ENCODE data around the gene ANKRD60.

Gene ANKRD60

DNA sequence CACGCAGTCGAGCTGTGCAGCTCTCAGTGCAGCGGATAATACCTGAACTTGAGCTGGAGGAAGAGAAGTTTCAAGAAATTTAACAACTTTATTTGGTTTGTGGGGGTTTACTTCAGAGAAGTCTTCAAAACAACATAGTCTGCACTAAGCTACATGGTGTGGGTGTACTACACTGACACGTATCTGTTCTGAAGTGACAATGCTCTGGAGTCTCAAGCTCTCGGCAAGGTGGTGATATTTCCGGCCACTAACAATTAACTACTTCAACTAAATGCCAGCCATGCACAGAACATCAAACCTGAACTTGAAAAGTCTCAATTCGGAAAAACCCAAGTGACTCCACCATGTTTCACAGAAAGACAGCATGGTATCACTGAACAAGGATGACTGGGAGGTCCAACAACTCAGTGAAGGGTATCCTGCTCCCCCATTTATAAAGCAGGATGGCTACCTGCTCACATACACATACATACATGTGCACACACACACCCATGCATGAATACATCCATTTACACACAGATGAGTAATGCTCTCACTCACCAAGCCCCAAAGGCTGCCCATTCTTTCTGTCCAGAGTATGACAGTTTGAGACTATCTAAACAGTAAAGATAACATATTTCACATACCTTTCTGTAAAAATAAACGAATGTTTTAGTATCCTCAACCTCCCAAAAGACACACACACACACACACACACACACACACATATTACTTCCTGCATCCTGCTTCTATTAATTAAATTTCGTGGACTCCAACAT, 15.4 kb upstream of the ANKRD60 start:
- no peak for DNase-seq

DNA sequence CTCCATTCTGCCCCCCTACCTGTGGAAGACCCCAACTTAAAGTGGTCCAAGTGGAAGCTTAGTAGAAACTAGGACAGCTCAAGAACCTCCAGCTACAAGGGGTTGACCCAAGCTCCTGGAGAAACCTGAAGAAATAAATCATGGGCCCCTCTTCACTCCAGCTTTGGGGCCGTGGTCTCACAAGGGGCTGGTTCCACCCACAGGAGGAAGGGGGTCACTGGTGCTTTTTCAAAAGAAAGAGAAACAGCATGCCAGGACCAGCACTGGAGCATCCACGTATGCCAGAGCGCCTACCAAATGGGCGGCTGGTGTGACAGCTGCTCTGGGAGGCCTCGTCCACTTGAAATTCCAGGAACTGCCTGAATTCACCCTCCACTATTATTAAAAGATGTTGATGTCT, 14.4 kb upstream of the ANKRD60 start:
- DNase-seq, result no peak

DNA sequence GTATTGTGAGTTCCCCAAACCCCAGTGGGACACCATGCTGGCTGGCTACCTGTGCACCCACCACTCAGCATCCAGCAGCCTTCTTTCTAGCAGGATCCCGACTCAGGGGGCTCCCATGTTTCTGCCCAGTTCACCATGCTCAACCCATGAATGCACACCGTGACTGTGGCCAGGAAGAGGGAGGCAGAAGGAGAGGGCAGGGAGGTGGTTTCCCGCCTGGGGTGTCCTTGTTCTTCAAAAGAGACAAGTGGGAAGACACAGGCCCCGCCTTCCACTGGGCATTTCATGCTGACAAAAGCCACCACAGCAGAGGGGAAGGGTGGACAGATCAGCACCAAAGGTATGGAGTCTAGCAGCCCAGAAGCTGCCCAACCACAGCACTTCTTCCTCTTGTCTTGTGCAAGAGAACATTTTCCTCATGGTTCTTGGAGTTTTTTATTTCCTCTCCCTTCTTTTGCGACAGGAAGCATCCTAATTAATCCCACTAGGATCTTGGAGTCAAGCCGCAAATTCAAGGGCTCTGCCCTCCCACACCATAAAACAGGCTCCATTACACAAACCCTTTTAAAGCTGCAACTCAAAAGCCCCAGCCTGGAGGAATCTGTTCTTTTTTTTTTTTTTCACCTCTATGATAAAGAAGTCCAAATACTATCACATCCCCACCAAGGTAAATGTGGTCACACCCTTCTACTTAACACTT, 13.5 kb upstream of the ANKRD60 start:
- no peak for DNase-seq

DNA sequence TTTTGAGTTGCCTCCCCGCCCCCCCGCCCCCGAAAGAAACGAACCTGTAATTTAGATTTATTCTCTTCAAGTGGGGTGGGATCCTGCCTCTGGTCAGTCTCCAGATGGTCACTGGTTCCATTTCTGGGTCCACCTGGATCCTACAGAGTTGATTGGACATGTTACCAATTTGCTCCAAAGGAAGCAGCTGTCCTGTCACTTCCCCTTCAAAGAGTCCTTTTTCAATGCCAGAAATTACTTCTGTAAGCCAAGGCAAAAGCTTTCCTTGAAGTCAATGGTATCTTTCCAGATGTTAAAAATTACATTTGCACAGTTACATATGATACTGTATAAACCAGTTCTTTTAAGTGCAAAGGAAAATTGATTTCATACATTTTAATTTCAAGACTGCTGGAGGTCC, 12.0 kb upstream of the ANKRD60 start:
- no peak for DNase-seq

DNA sequence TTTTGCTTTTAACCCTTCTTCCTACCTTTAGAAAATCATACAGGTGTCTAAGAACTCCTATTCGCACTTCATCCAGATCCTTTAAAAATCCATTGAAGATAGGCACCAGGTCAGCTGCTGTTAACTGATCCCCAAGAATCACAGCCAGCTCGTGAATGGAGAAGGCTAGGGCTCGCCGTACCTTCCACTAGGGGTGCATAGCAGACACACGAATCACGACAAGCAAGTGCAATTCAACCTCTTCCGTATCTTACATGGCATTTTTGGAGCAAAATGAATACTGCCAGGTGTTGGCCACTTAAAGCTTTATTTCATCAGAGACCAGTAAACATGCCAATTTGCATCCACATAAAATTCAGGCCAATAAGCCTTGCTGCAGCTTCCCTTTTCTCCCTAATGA, 10.8 kb upstream of the ANKRD60 start:
- DNase-seq, result no peak

DNA sequence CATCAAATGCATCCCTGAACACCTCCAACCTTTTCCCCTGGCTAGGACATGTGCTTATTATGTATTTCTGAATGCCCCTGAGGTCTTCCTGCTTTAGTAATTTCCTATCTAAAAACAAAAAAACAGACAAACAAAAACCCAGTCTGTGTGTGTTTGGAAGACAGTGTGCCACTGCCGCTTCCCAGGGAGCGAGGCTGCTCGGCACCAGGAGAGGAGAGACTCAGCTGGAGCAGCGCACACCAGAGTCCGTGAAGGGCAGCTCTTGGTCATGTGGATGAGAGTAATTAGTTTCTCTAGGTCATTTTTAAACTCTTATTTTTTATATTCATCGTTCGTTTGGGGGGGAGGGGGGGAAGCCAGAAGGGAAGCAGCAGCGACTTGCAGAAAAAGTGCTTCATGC, 10.0 kb upstream of the ANKRD60 start:
- no peak for DNase-seq

DNA sequence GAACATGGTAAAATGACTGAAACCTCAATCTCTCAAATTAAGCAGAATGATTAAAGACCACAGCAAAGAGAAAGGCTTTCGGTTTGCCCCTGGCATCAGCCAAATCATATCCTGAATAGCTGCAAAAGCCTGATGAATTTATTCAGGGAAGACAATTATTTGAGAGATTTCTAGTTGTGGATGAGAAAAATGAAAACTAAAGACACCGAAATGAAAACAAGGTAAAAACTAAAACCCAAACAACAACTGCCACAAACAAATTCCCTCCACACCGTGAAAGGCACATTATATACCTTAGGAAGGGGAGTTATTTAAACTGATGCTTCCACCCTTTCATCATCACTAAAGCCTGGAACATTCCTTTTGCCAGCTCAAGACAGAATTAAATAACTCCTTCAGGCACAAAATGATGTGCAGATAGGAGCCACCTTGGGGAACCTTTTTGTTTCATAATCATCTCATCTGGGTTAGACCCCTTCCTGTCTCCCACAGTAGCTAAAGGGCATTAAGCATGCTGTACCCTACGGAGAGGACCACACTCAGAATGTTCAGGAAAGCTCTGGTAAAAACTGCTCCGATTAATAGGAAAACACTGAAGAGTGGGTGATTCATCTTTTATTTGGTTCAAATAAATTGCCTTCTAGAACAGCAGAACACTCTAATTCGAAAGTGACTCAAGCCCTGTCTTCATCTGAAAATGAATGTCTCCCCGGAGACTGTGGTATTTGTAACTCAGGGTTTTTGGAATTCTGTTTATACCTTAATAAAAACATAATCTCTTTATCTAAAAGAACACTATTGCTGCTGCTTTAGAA, 9.1 kb upstream of the ANKRD60 start:
- no peak for DNase-seq

DNA sequence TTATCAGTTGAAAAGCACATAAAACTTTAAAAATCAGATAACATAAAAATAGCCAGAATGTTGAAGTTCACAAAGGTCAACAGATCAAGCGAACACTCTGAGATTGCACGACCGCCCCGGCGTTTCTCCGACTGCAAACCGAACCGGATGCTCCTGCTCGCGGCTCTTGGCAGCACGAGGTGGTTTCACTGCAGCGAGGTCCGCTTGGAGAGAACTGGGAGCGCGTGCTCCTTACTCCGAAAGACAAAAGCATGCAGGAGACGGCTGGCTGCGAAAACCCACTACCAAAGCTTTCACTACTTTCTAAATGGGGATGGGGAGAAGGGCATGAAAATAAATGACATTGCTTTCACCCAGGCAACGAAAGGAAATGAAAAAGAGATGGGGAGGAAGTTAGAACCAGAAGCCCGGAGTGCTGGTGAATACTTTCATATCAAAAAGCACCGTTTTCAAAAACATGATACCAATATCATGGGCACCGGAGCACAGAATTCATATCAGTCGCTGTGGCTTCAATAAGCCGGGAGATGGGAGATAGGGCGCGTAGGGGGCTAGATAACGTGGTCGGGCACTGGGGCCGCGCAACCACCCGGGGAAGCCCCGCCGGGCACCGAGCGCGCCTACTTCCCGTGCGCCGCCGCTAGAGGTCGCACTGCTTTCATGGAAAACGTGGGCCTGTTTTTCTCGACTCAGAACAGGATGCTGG, 8.3 kb upstream of the ANKRD60 start:
- peak; percentile 74 for DNase-seq

DNA sequence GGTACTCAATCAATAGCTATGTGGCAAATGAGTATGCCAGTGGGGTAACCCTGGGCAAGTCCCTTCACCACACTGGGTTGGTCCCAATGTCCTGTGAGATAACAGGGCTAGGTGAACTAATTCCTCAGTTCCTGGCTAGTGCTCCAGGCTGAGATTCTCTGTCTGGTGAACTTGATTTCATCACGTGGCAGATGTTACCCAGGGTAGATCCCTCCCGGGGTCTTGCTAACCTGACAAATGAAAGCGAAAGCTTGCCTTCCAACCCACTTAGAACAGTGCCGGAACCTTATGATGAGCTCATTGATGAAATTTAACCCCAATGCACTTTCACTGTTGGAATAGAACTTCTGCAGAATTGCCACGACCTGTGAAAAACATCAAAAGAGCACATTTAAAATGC, 6.6 kb upstream of the ANKRD60 start:
- DNase-seq, result no peak

DNA sequence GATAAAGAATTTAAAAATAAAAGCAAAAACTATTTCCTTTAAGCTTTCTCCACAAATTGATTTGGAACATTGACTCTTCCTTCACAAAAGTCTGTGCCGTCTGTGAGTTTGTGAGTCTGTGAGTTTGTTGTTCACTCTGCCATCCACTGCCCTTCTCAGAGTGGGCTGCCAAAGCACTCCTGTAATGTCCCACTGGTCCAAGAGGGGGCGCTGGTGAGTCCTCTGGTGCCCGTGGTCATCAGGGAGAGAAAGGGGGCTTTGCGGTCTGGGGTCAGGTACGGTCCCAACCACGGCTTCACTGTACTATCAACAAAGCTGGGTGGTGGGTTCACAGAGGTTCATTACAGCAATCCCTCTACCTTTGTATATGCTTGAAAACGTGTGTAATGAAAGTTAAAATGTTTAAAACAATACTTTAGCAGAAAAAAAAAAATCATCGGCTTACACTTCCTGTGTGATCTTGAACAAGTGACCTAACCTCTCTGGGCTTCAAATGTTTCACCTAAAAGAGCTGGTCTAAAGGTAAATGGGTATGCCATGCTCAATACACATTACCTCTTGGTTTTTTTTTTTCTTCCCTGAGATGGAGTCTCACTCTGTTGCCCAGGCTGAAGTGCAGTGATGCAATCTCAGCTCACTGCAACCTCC, 5.6 kb upstream of the ANKRD60 start:
- DNase-seq, result no peak

DNA sequence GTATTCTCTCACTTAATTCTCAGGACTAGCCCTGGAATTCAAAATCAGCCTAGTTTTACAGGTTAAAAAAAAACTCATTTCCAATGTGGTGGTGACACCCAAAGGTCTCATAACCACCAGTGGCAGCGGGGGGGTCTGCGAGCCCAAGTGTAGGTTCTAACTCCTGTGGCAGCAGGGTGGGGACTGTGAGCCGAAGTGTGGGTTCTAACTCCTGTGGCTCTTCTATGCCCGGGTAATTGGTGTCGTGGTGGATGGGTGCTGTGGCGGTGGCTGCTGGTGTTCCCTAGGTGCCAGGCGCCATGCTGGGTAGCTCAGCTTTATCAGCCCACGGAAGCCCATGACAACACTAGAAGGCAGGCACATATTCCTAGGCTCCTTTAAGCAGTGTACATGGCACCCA, 4.9 kb upstream of the ANKRD60 start:
- no peak for DNase-seq

DNA sequence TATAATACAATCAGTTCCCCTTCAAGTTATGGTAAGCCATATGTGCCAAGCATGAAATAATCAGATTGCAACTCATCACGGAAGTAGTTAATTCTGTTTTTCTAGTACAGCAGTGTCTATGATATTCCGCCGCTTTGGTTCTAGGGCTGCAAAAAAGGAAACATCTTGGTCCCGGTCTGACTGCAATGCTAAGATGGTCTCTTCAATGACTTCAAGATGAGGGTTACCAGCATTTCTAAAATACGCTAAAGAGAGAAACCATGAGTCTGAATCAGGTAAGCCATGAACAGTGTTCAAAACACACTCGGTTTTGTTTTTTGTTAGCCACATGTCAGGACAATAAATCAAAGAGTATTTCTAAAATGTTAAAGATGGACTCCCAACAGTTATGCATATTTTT, 3.2 kb upstream of the ANKRD60 start:
- no peak for DNase-seq

DNA sequence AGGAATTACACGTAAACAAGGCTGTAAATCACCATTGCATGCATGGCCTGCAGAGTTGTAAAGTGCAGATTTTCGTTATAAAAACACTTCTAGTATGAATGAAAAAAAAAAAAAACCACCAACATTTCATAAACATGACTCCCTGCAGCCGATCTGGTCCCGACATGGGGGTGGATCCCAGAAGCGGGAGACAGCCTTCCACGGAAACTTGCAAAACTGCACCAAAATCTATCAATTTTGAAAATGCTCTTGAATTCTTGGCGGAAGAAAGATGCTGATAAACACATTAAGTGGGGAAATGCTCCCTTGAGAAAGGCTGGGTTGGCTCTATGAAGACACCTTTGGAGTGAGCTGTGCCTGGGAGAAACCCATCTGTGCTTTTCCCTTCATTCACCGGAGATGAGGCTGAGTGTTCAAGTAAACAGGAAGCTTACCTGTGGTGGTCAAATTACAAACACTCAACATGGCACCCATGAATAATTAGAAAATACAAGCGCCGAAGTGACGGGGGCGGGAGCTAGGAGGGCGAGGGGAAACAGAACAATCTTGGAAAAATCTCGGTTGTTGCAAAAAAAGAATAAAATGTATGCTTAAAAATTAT, 845 bp upstream of the ANKRD60 start:
- DNase-seq, result no peak

DNA sequence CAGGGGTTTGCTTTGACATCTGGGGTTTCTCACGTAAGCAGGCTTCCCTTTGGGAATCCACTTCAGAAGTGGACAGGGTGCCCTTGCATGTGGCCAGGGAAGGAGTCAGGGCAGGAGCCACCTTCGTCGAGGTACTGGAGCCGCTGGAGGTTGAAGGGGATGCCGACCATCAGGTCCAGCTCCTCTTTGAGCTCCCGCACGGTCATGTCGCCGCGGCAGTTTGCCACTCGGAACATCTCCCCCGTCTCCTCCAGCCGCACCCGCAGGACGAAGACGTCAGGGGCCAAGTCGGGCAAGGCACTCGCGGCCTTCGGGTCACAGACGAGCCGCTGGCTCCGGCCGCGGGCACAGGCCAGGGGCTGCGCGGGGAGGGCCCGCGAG, 360 bp downstream of the ANKRD60 start:
- no peak for DNase-seq

DNA sequence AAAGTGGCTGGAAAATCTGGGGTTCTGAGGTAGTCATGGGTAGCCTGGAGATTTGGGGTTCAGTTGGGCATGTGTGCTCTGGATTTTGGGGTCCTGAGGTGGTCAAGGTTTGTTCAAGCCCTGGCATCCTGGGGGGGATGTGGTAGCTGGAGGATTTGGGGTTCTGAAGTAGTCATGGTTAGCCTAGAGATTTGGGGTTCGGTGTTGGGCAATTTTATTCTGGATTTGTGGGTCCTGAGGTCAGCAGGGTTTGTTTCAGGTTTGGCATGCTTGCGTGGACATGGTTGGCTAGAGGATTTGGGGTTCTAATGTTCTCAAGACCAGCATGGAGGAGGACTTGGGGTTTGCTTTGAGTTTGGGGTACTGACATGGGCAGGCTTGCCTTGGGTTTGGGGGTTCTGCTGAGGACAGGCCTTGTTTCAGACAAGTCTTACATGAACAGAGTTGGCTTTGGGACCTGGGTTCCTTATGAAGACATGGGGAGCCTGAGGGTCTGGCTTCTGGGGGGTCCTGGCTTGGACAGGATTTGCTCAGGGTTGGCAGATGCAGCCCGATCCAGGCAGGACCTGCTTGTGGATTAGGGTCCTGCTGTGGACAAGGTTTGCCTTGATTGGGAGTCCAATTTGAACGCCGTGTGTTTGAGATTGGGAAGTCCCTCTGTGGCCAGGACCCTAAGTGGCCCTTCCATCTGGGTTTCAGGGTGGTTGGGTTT, 906 bp downstream of the ANKRD60 start:
- DNase-seq, result no peak

DNA sequence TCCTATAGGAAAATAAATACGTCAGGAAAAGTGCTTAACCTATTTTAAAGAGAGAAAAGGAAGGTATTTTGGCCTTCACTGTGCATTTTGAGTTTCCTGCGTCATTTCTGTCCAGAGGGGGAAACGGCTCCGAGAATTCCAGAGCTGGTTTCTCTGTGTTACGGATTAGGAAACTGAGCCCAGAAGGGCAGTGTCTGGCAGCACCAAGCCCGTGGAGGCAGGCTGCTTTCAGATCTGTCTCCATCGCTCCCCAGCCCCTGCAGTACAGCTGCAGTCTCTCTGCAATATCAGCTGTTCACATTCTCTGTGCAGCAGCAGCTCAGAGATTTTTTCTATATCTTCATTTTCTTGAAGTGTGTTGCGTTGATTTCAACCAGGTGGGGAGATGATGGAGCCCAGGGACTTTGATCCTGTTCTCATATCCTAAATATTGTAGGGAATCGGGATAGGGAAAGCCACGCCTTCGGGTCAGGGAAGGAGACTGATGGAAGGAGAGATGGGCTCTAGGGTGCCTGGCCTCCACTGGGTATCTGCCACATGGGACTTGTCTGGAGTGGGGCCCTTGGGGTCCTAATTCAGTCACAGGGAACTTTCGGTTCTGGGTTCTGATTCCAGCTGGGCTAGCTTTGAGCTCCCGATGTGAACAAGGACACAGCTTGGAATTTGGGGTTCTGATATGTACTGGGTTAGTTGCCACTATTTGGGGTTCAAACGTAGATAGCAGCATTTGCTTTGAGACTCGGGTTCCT, 2.8 kb downstream of the ANKRD60 start:
- no peak for DNase-seq

DNA sequence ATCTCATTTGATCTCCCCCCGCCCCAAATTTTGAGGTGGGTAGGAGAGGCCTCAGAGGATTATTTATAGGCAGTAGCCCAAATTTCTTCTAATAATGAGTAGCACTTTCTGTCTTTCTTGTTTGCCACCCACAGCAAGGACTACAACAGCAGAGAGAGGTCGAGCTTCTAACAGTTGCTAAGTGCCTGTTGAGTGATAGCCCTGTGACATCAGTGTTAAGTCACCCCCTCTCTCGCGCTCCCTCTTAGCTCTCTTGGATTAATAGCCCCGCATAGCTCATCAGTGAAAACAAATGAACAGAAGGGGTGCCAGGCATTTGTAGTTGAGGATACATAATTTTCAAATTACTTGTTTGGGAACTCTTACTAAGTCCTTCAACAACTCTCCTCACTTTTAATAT, 3.5 kb downstream of the ANKRD60 start:
- no peak for DNase-seq

DNA sequence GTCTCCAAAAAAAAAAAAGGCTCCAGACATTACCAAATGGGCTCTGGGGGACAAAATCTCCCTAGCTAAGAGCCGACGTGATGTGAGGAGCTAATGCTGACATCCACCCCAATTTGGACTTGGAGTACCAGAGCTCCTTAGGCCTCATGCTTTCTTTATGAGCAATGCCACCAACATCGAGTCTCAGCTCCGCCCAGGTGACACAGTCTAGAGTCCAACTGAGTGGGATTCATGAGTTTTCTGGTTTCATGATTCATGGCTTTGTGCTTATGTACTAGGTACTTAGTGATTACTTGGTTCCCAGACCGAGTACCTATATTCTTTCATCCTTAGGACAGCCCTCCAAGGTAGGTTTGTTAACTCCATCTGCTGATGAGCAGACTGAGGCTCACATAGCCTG, 4.4 kb downstream of the ANKRD60 start:
- DNase-seq, result no peak

DNA sequence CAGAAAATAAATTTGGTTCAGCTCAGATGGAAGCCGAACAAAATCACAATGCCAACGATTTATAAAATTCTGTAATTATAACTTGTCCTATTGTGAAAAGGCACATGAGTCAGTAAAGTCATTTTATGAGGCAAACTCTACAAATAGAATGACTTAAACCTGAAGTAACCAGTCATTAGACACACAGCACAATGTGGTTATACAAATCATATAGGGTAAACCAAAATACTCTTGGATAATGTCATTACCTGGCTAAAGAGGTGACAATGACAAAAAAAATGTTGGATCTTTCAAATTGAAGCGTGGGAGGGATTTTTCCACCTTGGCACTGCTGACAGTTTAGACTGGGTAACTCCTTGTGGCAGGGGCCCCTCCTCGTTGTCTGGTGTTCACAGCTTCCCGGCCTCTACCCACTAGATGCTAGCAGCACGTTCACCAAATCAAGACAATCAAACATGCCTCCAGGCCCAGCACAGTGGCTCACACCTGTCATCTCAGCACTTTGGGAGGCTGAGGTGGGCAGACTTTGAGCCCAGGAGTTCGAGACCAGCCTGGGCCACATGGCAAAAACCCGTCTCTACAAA, 5.0 kb downstream of the ANKRD60 start:
- DNase-seq, result no peak

DNA sequence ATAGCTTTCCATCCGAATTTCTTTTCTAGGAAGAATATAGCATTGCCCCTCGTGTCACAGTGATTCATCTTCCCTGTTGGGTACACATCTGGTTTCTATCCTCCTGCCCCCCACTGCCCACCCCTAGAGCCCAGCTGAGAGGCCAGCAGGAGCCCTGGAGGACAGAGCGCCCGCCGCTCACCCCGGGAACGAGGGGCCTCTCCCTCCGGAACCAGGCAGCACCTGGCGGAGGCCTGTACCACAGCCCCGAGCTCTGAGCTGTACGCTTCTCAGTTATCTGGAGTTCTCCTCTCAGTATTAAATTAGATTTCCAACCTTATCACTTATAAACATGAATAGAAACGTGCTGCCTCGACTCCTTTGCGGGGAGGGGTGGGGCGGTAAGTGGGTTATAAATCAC, 6.0 kb downstream of the ANKRD60 start:
- DNase-seq, result no peak

DNA sequence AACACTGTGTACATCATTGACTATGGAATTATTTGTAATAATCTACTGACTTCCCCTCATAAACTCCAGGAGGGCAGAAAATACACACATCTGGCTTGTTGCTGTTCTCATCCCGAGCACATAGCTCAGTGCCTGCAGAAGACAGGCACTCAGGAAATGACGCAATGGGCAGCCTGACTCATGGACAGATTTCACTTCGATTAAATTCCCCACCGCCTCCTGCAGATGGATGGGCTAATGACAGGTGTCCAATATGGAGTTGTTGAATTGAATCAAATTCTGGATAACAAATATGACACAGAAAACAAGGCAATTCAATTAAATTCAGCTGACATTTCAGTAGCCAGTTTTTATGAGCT, 9.1 kb downstream of the ANKRD60 start:
- no peak for DNase-seq

All from activated CD4-positive, alpha-beta T cell treated with anti-CD3 and anti-CD28 coated beads for 1 hour (primary cell).